ENCODE data around the gene EEF2KMT.
A peak's percentile ranks its signal among the peaks of the same experiment; 100 is the strongest.

EEF2KMT gene

DNA sequence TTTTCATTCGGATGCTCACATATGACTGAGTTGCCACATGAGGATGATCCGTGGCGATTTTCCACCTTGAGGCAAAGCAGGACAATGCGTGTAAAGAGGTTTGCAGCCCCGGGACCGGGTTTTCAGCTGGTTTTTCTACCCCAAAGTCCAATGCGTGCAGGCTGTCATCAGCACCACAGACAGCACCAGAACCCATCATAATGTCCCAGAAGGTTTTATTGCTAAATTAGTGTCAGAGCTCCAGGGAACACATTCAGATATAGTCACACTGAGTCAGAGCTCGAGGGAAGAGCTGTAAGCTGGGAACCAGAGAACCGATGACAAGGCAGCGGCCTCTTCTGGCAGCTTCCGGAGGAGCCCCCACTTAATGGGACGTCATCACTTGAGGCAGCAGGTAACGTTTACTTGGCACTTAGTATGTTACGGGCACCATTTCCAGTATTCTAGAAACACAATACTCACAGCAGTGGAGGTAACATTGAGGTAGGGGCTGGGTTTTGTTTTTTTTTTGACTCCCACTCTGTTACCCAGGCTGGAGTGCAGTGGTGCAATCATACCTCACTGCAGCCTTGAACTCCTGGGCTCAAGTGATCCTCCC, 54.9 kb downstream of the EEF2KMT start:
- H3K36me3 Mint-ChIP-seq, result peaks cover 4% of the 10 kb centered on the region
- H3K4me1 Mint-ChIP-seq, result peaks cover 8% of the 10 kb centered on the region
- no peak overlapping the region for H3K4me3 Mint-ChIP-seq
- ATAC-seq (no peak), DNase-seq (ENCODE audit: low spot score in 2 of 2) (no peak)
- no peaks in the 10 kb centered on the region for H3K9me3 Mint-ChIP-seq
- H3K27ac Mint-ChIP-seq, result no peak overlapping the region

DNA sequence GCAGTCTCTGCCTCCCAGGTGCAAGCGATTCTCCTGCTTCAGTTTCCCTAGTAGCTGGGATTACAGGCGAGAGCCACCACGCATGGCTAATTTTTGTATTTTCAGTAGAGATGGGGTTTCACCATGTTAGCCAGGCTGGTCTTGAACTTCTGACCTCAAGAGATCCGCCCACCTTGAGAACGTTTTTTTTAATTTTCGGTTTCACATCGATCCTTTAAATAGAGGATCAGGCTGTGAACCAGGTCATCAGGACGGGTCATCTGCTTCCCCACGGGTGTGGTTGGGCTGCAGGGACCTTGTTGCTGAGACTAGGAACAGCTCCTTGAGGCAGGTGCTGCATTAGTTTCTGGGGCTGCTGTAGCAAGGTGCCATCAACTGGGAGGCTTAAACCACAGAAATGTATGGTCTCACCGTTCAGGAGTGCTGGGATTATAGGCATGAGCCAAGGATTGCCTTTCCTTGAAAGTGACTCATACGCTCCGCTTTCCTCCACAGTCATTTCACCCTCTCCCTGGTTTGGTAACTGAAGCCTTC, 55.9 kb downstream of the EEF2KMT start:
- H3K9me3 Mint-ChIP-seq, result no peaks in the 10 kb centered on the region
- H3K27ac Mint-ChIP-seq, result no peak overlapping the region
- no peak overlapping the region for H3K4me3 Mint-ChIP-seq
- peaks cover 4% of the 10 kb centered on the region for H3K36me3 Mint-ChIP-seq
- no peak for ATAC-seq
- H3K4me1 Mint-ChIP-seq, result peaks cover 8% of the 10 kb centered on the region
- no peak for DNase-seq (ENCODE audit: low spot score in 2 of 2)

- ATAC-seq (no peak), DNase-seq (ENCODE audit: low spot score in 2 of 2) (no peak)
- Mint-ChIP-seq H3K4me3 (no peak overlapping the region), H3K27ac (peak overlapping the region; percentile 51), H3K4me1 (peaks cover 8% of the 10 kb centered on the region), H3K36me3 (peaks cover 4% of the 10 kb centered on the region), H3K9me3 (no peaks in the 10 kb centered on the region)
These were observed 57.1 kb downstream of the EEF2KMT start for GRCh38 chr16:5040451-5040850.

GRCh38 chr16:5036228-5037156, 61.1 kb downstream of the EEF2KMT start:
- DNase-seq (ENCODE audit: low spot score in 2 of 2), result no peak
- Mint-ChIP-seq H3K36me3 (no peaks in the 10 kb centered on the region), H3K4me3 (no peak overlapping the region), H3K9me3 (no peaks in the 10 kb centered on the region), H3K27ac (no peak overlapping the region), H3K4me1 (peaks cover 29% of the 10 kb centered on the region)
- ATAC-seq, result no peak

DNA sequence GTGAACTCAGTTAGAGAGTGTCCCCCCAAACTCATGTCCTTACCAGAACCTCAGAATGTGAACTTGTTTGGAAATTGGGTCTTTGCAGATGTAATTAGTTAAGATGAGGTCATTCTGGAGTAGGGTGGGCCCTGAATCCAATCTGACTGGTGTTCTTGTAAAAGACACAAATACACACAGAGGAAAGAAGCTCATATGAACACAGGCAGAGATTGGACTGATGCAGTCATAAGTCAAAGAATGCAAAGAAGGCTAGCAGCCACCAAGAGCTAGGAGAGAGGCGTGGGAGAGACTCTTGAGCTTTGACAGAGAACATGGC, 61.7 kb downstream of the EEF2KMT start:
- H3K9me3 Mint-ChIP-seq, result no peaks in the 10 kb centered on the region
- no peaks in the 10 kb centered on the region for H3K36me3 Mint-ChIP-seq
- DNase-seq (ENCODE audit: low spot score in 2 of 2) (no peak), ATAC-seq (no peak)
- H3K4me3 Mint-ChIP-seq, result no peak overlapping the region
- peaks cover 25% of the 10 kb centered on the region for H3K4me1 Mint-ChIP-seq
- H3K27ac Mint-ChIP-seq, result no peak overlapping the region

Measured in stimulated activated effector memory CD8-positive, alpha-beta T cell treated with anti-CD3 and anti-CD28 coated beads, Interleukin-12 subunit alpha, Interleukin-12 subunit beta, amount 100 ng/mL, for 72 hours (primary cell).